ENCODE measurements around the gene IFFO2. TPM values are rescaled to one million over a fixed set of nuclear protein-coding genes. Genes with fewer than 3 reads are reported as not detected.

IFFO2 gene
- total and polyA plus RNA-seq, 10 of the 15 experiments (the other 5 are each of a cell fraction or from before 2014, with no cell fraction given) = 1.2 to 18.4 (median 6.7) TPM

- no peak overlapping the region for H3K27ac ChIP-seq (ENCODE audit: control insufficient read depth, insufficient read depth)
- H2AFZ ChIP-seq (ENCODE audit: control insufficient read depth, low read depth, low read length) = no peak overlapping the region
- ChIA-PET POLR2A (no interaction called here), RAD21 (ENCODE audit: unreplicated experiment) (no interaction called here), CTCF (interaction anchor here (0.9 kb wide), 1 partner anchor 12 kb away, joined by 3 read pairs; no protein-coding TSS in a partner anchor), SMC1A (ENCODE audit: uncharacterized antibody, unreplicated experiment) (no interaction called here)
- no peak overlapping the region for H3K9ac ChIP-seq (ENCODE audit: control insufficient read depth, insufficient read depth, low read length)
- BruUV-seq (replicated peaks) = no TSS peak
- no peaks in the 10 kb centered on the region; a peak in 1 of 4 replicates for H3K27me3 ChIP-seq (replicated peaks in 1 of 2; ENCODE audit: control insufficient read depth in 2 of 2, insufficient read depth in 2 of 2, low read length in 1 of 2)
- no peak for FAIRE-seq
- no peak for TF ChIP-seq SIX5 (IDR thresholded peaks at IDR 0.05; ENCODE audit: low read depth, low read length, severe bottlenecking)
- no peak for TF ChIP-seq JUNB (IDR thresholded peaks at IDR 0.05)
- no peak for TF ChIP-seq REST (IDR thresholded peaks at IDR 0.05; ENCODE audit: low read depth, low read length)
- no peak for TF ChIP-seq MYB (IDR thresholded peaks at IDR 0.05; ENCODE audit: borderline replicate concordance, low read depth, low read length)
- no peak for TF ChIP-seq SPI1 (IDR thresholded peaks at IDR 0.05; ENCODE audit: borderline replicate concordance, insufficient read depth, low read depth, low read length)
- TF ChIP-seq NR2C1 (IDR thresholded peaks at IDR 0.05) = no peak
- peak; percentile 90 for TF ChIP-seq ZNF24 (IDR thresholded peaks at IDR 0.05)
- no peaks in the 10 kb centered on the region for H4K20me1 ChIP-seq (ENCODE audit: control insufficient read depth, insufficient read depth)
- no peak for ATAC-seq
- in situ Hi-C loops (cut with MboI) = no loop called here
- DNase-seq (ENCODE audit: low read depth, low spot score) = no peak
- intact Hi-C loops (cut with micrococcal nuclease; ENCODE audit: unreplicated experiment) = no loop called here
- H3K9me3 ChIP-seq (replicated peaks; ENCODE audit: control insufficient read depth, insufficient read depth, low read length) = peaks cover 1% of the 10 kb centered on the region; the same call in 2 of the 3 replicates
- no peak overlapping the region for H3K4me3 ChIP-seq
- no peaks in the 10 kb centered on the region for H3K36me3 ChIP-seq (ENCODE audit: control insufficient read depth in 2 of 2, insufficient read depth in 2 of 2, low read length in 1 of 2)
- 3% methylated on average over 6 of the region's 6 CpGs for WGBS (ENCODE audit: insufficient coverage, insufficient replicate concordance, low lambda C conversion rate, missing lambda C conversion rate)
- no peaks in the 10 kb centered on the region for H3K79me2 ChIP-seq (ENCODE audit: control insufficient read depth, insufficient read depth, low read length)
- no peaks in the 10 kb centered on the region for H3K4me1 ChIP-seq (ENCODE audit: control insufficient read depth, insufficient read depth, low read length)
- H3K4me2 ChIP-seq (ENCODE audit: control insufficient read depth, insufficient read depth) = no peak overlapping the region
These were observed 40.2 kb upstream of the IFFO2 start for GRCh38 chr1:18996548-18997177.

Data from GM12878 (cell line).